HG03139 (cell line): ENCODE measurements around the gene ACOXL.

Experiments
- ATAC-seq: cut with Tn5 transposase; IDR thresholded peaks from one replicate; pipeline ENCODE4 v1.9.1; 2021; ENCODE audit not compliant: unreplicated experiment

Gene ACOXL

GRCh38 chr2:110904779-110905148 is 172.4 kb downstream of the ACOXL start:
- ATAC-seq: no peak

- ATAC-seq: no peak
Measured at GRCh38 chr2:110905217-110905616, 172.8 kb downstream of the ACOXL start.

- no peak for ATAC-seq
Measured at GRCh38 chr2:110906613-110907298, 174.4 kb downstream of the ACOXL start.

- no peak for ATAC-seq
Measured at GRCh38 chr2:110909501-110909900, 177.1 kb downstream of the ACOXL start.

GRCh38 chr2:110910423-110910822 is 178.1 kb downstream of the ACOXL start:
- no peak for ATAC-seq

GRCh38 chr2:110919738-110920137 is 187.4 kb downstream of the ACOXL start:
- ATAC-seq: no peak

GRCh38 chr2:110925479-110925878 is 193.1 kb downstream of the ACOXL start:
- no peak for ATAC-seq

GRCh38 chr2:110927526-110927925 is 195.2 kb downstream of the ACOXL start:
- ATAC-seq: no peak

- no peak for ATAC-seq
Measured at GRCh38 chr2:110929528-110929927, 197.2 kb downstream of the ACOXL start.

GRCh38 chr2:110931648-110932047 is 199.3 kb downstream of the ACOXL start:
- ATAC-seq: no peak

- ATAC-seq: no peak
Measured at GRCh38 chr2:110933420-110933819, 201.0 kb downstream of the ACOXL start.

GRCh38 chr2:110934948-110935347 is 202.6 kb downstream of the ACOXL start:
- ATAC-seq: no peak

- ATAC-seq: no peak
Measured at GRCh38 chr2:110940376-110940910, 208.1 kb downstream of the ACOXL start.

GRCh38 chr2:110941226-110941625 is 208.9 kb downstream of the ACOXL start:
- no peak for ATAC-seq

- ATAC-seq: no peak
Measured at GRCh38 chr2:110943070-110943634, 210.8 kb downstream of the ACOXL start.

GRCh38 chr2:110946902-110947301 is 214.5 kb downstream of the ACOXL start:
- no peak for ATAC-seq

GRCh38 chr2:110948027-110948674 is 215.8 kb downstream of the ACOXL start:
- ATAC-seq: no peak

GRCh38 chr2:110950281-110950680 is 217.9 kb downstream of the ACOXL start:
- no peak for ATAC-seq

GRCh38 chr2:110955045-110955444 is 222.7 kb downstream of the ACOXL start:
- ATAC-seq: no peak

- no peak for ATAC-seq
Measured at GRCh38 chr2:110955556-110955955, 223.2 kb downstream of the ACOXL start.

GRCh38 chr2:110957293-110957692 is 224.9 kb downstream of the ACOXL start:
- ATAC-seq: no peak
